HG02885 (cell line): Measurements from ENCODE around the gene RBP4.

Experiments used
- ATAC-seq: cut with Tn5 transposase; IDR thresholded peaks from one replicate; pipeline ENCODE4 v1.9.1; 2021; ENCODE audit warnings: mild to moderate bottlenecking; ENCODE audit not compliant: unreplicated experiment, poor library complexity

Gene RBP4

DNA sequence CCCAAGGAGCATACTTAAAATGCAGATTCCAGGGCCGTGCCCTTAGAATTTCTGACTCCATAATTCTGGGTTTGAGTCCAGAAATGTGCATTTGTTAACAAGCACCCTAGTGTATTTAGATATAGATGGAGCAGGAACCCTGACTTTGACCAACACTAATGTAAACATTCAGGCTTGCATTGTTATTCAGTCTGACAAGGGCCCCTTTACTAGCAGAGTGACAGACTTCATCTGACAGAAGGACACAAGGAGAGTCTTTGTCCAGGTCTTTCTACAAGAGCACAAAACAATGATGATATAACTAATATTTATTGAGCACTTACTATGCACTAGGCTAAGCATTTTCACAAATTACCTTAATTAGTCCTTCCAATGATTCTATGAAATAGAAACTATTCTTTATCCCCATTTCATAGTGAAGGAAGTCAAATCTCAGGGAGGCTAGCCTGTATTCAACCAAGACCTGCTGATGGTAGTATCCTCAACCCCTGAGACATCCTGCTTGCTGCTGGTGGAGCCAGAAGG is 3.9 kb downstream of the RBP4 start:
- ATAC-seq = no peak

DNA sequence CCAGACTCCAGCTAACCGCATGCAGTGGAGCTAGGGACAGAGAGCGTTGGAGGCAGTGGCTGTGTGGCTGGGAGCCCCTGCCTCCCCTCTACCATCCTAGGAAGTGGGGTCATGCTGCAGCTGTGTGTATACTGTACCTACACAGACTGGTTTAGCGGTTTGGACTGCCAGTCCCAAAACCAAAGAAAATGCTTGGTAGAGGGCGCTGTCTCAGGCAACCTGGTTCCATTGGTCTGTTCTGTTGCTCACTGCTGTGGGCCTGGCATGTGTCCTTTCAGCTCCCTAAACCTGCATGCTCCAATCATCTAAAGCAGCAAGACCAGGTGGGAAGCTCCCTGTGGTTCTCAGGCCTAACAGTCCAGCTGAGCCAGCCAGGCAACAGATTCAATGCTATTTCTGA is 4.5 kb downstream of the RBP4 start:
- ATAC-seq = no peak

DNA sequence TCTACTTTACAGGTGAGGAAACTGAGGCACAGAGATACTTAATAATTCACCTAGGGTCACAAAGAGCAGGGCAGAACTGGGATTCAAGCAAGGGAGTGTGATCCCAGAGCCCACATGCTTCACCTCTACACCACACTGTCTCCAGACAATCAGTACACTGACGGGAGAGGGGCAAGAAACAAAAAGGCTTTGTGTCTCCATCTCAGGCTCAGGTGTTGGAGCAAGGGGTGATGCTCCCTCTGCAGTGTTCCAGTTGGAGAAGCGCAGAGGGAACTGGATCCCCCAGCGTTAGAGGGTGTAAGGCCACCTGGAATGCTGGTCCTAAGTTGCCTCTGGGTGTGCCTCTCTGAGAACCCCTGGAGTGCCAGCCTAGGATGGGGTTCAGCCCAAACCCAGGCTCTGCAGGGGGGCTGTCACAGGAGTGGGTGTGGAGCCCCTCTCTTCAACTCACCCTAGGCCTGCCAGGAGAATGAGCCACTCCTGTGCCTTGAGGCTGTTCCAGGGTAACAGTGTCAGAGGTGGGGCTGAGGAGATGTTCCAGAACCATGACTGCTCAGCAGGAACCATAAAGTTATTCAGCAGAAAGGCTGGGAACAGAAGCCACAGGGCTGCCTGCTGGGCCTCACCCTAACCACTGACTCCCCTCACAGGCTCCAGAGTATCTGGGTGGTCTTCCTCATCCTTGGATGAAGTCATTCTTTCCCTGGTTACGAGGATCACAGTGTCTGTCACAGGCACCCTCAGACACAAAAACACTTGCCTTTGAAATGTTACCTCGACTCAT is 5.5 kb downstream of the RBP4 start:
- ATAC-seq = no peak

DNA sequence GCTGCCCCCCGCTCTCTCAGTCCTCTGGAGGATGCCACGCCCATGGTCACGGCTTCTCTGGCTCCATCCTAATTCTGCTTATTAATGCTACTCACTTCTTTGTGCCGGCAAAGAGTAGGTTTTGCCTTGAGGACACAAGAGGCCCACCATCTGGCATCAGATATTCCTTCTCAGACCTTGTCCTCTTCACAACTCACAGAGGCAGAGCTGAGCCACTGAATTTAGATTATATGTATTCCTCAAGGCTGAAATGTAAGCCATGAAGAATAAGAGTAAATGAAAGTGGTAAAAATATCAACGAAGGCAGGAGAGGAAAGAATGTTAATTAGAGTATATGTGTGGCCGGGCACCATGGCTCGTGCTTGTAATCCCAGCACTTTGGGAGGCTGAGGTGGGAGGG is 6.5 kb downstream of the RBP4 start:
- ATAC-seq = no peak

DNA sequence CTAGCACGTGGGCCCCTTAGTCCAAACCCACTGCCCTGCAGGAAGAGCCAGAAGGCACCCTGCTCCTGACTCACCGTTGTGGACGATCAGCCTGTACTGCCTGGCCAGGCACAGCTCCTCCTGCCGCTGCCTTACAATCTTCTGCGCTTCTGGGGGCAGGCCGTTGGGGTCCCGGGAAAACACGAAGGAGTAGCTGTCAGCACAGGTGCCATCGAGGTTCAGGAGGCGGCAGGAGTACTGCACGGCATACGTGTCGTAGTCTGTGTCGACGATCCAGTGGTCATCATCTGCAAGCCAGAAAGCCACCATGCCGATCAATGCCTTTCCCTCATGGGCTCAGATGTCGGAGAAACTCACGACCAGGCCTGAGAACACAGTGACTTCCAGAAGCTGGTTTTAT is 7.3 kb downstream of the RBP4 start:
- no peak for ATAC-seq

DNA sequence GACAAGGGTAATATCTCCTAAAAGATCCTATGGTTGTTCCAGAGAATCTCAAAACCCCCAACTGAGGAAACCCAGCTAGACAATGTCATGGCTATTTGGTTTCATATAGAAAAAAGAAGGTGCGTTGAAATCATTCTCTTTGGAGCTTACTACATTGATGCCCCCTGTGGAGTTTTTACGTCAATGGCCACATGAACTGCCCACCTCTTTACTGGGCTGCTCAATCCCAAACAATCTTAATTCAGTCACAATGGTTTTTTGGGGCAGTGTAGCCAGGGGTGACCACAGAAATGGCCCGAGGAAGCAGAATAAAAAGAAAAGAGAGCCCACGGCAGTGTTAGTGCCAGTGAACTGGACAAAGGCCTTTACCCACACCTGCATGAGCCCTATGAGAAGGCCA is 7.8 kb downstream of the RBP4 start:
- no peak for ATAC-seq

DNA sequence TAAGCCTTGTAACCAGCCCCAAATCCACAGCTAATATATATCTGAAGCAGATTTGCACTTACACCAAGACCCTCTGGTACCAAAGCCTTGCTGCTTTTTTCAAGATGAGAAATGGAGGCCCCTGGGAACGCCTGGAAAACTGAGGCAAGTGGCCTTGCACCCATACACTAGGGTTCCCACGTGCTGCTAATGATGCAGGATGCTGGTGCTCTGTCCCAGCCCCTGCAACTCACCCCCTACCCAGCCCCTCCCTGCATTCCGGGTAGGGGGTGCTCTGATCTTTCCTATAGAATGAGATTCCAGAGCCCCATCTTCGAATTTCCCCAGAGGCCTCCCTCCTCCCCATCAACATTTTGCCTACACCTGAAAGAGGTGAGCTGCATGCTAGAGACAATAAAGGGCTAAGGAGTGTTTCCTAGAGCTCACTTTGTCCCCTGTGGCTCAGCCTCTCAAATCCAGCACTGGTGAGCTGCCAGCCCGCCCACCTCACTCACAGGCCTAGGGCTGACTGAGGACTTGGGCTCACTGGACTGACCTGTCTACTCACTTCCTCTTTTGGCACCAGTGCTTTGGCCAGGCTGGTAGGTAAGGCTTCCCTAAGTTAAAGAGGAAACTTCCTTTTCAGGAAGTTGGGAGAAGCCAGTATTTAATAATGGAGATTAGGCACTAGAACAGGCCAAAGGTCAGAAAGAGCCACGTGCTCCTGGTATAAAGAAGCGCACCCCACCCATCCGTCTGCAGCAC is 9.8 kb downstream of the RBP4 start:
- ATAC-seq = no peak

DNA sequence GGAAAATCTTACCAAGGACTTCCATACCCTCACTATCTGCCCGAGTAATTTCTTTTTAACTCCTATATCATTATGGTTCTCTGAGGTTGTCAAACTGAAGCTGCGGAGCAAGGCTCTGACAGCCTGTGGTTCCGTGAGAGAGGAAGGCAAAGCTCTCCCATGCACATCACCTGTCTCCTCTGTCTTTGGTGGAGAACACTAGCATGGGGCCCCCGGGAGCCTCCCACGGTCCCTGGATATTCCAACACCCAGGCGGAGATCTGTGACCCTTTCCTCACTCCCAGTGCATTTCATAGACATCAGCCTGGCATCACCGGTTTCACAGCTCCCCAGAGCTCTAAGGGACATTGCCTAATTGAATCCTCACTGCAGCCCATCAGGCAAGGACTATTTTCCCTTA is 10.4 kb downstream of the RBP4 start:
- ATAC-seq = no peak

DNA sequence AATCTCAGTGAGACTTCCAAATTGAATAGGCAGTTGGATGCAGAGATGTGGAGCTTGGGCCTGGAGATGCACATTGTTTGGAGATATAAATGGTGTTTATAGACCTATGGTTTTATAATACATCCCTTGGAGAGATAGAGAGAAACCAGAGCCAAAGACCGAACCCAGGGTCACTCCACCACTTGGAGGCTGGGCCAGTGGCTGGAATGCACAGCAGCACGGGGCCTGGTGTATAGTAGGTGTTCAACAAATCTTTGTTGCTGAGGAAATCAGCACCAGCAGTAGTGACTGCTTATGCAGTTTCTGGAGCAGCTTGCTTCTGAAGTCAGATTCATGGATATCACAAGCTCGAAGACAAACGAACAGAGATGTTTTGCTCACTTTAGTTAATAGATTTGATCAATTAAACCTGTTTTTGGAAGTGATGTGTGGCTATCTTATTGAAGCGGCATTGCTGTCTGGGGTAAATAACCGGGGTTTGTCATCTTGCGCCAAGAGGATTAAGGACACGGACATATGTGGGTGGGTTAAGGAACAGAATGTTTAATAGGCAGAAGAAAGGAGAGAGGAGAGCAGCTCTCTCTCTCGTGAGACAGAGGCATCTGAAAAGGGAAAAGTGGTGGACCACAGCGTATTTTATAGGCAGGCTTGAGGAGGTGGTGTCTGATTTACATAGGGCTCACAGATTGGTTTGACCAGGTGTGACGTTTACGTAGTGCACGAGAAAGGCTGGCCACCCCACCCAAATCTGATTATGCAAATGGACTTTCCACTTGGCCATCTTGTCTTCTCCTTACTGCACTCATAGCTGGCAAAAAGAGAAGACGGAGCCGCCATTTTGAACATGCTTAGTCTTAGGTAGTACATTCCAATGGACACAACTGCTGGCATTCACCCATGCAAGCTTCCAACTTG is 11.1 kb downstream of the RBP4 start:
- no peak for ATAC-seq

DNA sequence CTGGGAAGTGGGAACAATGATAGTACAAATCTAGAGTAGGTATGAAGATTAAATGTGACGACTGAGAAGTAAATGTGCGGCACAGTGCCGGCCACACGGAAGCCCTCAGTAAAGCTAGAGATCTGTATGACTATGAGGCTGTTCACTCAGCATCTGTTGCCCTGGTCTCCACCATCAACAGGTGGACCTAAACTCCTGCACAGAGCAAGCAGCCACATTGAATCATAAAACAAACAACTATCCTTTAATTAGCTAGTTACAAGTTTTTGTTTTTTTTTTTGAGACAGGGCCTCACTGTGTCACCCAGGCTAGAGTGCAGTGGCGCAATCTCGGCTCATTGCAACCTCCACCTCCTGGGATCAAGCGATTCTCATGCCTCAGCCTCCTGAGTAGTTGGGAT is 16.6 kb downstream of the RBP4 start:
- ATAC-seq = no peak

DNA sequence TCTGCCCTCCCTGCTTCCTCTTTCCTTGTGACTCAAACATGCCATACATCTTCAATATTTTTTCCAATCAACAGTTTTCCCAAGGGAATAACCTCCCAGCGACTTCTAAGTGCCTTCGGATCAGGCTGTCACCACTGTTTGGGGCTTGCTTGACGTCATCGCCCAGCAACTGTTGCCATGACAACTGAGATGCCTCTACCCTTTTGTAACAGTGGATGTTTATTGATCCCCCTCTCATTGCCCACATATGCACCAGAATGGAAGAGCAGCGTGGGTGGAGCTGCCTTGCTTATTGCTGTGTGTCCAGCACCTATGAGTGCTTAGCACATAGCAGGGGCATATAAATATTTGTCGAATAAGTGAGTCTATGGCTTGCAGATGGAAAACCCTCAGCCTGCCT is 20.2 kb downstream of the RBP4 start:
- no peak for ATAC-seq

DNA sequence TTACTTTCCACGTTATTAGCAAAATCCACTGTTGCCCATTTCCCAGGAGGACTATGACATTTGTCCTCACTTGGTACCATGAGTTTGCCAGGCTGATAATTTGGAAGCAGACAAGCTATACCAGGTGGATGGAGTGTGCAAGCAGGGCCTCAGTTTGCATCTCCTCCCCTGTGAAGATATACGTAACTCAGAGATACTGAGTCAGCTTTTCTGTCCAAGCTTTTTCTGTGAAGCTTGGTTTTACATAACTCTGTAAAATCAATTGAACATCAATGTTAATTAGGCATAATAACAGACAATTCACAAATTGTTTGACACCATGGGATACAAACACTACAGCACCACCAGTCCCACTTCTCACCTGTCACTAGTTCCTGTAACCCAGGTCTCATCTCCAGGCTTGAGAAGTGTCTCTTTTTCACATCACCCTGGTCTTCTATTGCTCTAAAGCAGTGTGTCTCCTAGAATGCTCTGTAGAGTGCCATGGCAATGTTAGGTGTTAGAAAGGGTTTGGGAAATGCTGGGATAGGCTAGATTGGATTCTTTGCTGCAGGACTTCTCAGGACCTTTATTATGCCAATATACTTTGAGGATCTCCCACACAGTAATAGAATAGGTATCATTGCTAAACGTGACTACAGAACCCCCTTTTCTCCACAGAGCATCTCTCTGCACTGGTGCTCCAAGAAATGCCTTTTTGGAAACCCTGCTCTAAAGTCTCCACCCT is 20.9 kb downstream of the RBP4 start:
- ATAC-seq = no peak

DNA sequence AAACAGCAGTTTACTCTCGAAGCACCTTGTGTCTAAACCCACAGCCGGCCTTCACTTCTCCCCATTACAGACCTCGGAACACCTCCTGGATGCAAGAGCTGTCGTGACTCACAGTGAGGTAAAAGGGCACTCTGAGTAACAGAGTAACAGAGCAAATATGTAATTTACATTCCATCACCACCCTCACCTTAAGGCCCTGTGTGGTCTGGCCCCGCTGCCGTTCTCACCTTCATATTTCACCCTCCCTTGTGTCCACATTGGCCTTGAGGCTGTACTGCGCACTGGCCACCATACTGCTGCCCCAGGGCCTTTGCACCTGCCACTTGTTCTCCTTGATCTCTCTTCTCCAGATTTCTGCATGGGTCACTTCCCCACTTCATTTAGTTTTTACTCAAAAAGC is 21.9 kb downstream of the RBP4 start:
- no peak for ATAC-seq

DNA sequence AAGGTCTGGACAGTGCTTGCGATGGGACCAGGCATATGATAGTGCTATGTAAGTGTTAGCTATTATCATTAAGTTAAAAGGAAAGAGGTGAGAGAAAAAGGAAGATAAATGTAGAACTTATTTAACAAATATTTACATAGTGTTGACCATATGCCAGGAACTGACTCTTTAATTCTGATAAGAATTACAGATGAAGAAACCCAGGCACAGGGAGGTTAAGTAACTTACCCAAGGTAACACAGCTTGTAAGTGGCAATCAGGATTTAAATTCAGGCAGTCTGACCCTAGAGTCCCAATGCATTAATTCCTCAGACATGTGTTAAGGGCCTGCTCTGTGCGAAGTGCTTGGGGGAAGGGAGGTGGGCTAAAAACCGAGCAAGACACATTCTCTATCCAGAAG is 23.5 kb downstream of the RBP4 start:
- ATAC-seq = no peak

DNA sequence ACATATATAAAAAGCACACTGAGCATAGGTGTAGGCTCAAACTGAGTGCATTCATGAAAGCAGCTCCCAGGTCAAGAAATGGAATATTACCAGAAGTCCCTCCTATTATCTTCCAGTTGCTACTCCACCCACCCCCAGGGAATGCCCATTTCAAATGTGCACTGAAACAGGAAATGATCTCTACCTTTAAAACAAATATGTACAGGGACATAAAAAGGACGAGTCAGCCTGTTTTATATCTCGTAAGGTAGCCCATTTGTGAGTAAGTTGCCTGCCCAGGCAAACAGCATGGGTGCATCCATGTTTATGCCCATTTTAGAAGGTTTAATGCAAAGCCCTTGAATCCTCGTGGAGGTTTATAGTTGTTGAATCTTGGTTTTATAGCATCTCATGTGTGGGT is 24.1 kb downstream of the RBP4 start:
- ATAC-seq = no peak

DNA sequence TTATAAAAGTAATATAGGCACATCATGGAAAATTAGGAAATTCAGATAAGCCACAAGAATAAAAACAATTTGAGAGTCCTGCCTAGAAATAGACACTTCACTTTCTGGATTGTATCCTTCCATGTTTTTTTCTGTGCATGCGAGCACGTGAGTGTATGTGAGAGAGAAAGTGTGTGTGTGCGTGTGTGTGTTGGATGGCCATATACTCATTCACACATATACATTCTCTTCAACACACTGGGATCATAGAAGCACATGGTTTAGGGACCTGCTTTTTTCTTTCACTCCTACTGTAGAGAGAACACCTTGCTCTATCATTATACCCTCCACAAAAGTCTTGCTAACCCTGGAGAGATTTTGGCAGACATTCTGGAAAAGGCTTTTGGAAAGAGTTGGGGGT is 27.1 kb downstream of the RBP4 start:
- ATAC-seq = no peak

DNA sequence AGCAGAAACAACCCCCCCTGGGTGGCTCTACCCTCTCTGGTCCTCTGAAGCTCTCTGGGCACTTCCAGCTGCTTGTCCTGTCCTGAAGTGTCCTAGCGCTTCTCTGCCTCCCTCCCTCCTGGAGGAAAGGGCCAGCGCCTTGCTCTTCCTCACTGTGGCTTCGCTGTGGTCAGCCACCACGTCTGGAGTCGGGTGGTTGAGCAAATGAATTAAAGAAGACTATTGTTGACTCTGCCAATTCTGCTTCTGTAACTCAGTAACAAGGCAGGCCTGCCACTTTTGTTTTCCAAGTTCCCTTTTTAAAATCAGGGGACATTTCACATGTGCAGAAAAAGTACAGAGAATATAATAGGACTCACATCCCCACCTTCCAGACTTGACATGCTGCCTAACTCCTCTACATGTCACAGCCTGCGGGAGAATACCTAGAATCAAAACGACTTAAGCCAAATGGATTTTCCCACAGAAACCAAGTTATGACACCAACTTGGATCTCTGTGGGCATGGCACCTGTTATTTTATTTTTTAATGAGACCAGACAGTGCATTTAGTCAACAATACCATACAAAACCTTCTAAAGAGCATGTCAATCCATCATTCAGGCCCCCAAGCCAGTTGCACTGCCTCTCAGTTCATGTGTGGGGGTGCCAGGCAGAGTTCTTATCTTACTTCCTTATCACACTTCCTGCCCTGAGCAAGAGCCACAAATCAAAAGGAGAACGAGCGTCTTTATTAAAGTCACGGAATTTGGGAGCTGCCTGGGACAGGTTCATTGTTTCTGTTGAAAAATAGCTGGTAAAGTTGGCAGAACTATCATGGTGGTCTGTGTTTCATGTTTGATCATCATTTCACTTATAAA is 27.8 kb downstream of the RBP4 start:
- ATAC-seq = no peak

DNA sequence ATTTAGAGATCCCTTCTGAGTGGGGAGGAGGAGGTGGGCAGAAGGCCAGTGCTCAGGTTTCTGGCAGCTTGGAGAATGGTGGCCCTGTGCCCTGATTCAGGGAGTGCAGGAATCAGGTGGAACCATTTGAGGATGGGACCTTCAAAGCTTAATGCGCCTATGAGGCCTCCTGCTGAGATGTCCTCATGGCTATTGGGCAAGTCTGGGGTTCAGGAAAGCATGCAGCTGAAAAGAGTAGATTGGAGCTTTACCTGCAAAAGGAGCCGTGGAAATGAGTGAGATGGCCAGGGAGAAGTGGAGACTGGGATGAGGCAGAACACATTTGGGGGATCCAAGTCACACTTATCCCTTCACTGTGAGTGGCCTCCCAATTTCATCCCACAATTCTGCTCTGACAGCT is 28.4 kb downstream of the RBP4 start:
- ATAC-seq = no peak

DNA sequence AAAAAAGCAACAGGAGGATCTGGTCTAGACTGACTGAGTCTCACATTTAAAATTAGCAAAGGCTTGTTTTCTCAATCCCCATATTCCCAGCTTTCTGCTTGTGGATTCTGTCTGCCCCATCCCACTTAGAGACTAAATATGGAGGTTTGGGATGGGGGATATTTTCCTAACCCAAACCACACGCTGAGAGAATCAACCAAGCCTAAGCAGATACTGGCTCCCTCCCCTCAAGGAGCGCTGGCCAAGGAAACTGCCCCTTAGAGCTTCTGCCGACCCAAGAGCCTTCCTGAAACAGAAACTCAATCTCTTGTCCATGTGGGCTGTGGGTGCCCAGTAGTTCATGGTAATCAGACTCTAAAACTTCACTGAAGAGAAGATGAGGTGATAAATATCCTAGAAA is 30.7 kb downstream of the RBP4 start:
- no peak for ATAC-seq
